ENCODE data around the gene GALNT2.

The GALNT2 gene

DNA sequence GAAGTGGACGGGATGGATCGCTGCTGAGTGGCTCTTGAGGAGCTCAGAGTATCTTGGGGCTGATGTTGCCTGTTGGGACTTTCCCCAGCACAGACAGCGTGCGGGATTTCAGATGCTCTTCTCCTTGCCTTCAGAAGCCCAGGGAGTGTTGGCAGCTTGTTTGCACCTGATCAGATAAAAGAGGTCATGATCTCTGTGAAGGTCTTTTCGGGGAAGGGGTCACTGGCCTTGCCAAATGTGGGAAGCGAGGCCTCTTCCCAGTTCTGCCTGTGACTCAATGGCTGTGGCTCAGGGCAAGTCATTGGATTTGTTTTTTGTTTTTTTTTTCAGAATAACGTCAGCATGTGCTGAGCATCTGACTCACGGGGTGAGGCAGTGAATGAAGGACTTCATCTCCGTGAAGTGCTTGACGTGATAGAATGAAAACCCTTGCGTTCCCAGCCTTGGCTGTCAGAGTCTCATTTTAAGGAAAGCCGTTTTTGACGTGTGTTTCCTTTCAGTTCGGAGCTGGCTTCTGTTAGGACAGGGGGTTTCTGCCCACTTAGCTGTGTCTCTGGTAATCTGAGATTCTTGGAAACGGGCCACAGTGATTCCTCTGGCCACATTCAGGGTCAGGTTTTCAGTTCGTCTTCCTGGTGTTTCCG is 46.7 kb downstream of the GALNT2 start:
- Histone ChIP-seq H3K4me3 (ENCODE audit: low read depth, low read length) (peak overlapping the region; percentile 34), H3K27ac (peak overlapping the region; percentile 95), H3K36me3 (replicated peaks) (no peaks in the 10 kb centered on the region), H3K27me3 (replicated peaks) (no peaks in the 10 kb centered on the region)
- in situ Hi-C loops (cut with HindIII; ENCODE audit: low pct_ligation_motif_present, low sequenced_read_pairs) = no loop called here
- peak; percentile 95 for DNase-seq
- TF ChIP-seq, protein P1, sequence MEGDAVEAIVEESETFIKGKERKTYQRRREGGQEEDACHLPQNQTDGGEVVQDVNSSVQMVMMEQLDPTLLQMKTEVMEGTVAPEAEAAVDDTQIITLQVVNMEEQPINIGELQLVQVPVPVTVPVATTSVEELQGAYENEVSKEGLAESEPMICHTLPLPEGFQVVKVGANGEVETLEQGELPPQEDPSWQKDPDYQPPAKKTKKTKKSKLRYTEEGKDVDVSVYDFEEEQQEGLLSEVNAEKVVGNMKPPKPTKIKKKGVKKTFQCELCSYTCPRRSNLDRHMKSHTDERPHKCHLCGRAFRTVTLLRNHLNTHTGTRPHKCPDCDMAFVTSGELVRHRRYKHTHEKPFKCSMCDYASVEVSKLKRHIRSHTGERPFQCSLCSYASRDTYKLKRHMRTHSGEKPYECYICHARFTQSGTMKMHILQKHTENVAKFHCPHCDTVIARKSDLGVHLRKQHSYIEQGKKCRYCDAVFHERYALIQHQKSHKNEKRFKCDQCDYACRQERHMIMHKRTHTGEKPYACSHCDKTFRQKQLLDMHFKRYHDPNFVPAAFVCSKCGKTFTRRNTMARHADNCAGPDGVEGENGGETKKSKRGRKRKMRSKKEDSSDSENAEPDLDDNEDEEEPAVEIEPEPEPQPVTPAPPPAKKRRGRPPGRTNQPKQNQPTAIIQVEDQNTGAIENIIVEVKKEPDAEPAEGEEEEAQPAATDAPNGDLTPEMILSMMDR (IDR thresholded peaks at IDR 0.05; ENCODE audit: low read depth, low read length, missing control alignments) = no peak

DNA sequence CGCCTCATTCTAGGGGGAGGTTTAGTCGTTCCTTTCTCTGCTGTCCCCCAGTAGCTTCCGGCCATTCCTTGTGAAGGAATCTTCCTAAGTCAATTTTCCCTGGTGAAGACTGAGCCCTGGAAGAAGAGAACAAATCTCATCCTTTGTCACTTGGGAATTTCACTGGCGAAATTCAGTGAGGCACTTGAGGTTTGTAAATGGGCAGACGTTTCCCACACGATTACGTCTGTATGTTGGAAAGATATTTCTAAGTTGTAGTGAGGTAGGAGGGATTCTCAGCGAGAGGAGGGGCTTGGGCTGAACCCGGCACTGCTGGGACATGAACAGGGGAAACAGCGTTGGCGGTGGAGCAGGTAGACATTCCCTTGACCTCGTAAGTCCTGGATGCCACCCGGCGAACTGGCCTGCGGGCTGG is 47.2 kb downstream of the GALNT2 start:
- Histone ChIP-seq H3K36me3 (replicated peaks) (no peaks in the 10 kb centered on the region), H3K27ac (peak overlapping the region; percentile 95), H3K4me3 (ENCODE audit: low read depth, low read length) (peak overlapping the region; percentile 34), H3K27me3 (replicated peaks) (no peaks in the 10 kb centered on the region)
- TF ChIP-seq, protein P1 (IDR thresholded peaks at IDR 0.05; ENCODE audit: low read depth, low read length, missing control alignments) = no peak
- in situ Hi-C loops (cut with HindIII; ENCODE audit: low pct_ligation_motif_present, low sequenced_read_pairs) = no loop called here
- peak; percentile 82 for DNase-seq

DNA sequence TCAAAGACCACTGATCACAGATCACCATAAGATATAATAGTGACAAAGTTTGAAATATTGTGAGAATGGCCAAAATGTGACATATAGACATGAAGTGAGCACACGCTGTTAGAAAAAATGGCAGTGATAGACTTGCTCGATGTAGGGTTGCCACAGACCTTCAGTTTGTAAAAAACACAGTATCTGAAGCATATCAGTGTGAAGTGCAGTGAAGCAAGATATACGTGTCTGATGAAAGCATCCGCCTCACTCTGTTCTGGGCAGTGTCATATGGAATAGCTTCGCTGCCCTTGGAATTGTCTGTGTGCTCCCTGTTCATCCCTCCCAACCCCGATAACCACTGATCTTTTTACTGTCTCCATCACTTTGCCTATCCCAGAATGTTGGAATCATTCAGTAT is 50.7 kb downstream of the GALNT2 start:
- Histone ChIP-seq H3K4me3 (ENCODE audit: low read depth, low read length) (no peak overlapping the region), H3K36me3 (replicated peaks) (no peaks in the 10 kb centered on the region), H3K27ac (no peak overlapping the region), H3K27me3 (replicated peaks) (no peaks in the 10 kb centered on the region)
- TF ChIP-seq, protein P1 (IDR thresholded peaks at IDR 0.05; ENCODE audit: low read depth, low read length, missing control alignments) = no peak
- no peak for DNase-seq
- in situ Hi-C loops (cut with HindIII; ENCODE audit: low pct_ligation_motif_present, low sequenced_read_pairs) = no loop called here

DNA sequence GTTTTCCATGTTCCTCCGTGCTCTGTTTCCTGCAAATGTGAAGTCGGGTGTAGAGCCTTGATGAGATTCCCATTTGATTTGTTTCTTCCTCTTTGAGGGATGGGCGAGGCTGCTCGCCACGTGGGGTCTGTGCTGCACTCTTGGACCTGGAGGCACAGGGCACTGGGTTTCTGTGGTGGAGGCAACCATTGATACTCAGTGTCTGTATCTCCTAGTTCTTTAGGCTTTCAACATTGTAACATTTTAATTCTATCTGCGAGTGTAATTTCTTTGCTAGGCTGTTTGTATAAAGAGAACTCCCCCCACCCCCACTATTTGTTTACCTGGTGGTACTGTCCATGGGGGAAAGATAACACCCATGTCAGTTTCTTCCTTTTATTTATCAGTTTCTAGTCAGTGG is 52.3 kb downstream of the GALNT2 start:
- H3K27me3 ChIP-seq (replicated peaks) = no peaks in the 10 kb centered on the region
- H3K27ac ChIP-seq = no peak overlapping the region
- no peak for DNase-seq
- H3K4me3 ChIP-seq (ENCODE audit: low read depth, low read length) = no peak overlapping the region
- in situ Hi-C loops (cut with HindIII; ENCODE audit: low pct_ligation_motif_present, low sequenced_read_pairs) = no loop called here
- TF ChIP-seq, protein P1 (IDR thresholded peaks at IDR 0.05; ENCODE audit: low read depth, low read length, missing control alignments) = no peak
- no peaks in the 10 kb centered on the region for H3K36me3 ChIP-seq (replicated peaks)

DNA sequence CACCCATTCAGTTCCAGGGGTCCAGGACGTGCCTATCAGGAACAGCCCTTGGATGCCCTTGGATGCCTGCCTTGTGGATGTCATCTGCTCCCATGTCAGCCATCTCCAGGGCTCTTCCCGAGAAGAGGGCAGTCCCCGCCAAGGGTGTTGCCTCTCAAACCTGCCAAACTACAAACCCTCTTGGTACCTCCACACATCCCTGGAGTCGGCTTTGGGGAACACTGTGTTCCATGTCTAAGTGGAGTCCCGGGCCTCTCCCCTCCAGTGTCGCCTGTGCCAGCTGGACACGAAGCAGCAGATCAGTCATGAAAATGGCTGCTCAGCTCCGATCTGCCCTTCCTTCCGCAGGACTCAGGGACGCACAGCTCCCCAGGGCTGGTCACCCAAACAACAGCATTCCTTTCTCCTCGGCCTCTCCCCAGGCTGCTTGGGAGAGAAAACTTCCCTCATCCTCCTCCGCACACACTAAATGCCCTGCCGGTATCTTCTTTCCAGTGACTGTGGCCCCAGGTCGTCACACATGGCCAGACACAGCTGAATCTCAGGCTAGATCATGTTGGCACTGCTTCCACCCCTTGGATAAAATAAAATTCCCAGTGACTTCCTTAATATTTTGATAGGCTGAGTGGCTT is 53.4 kb downstream of the GALNT2 start:
- no peaks in the 10 kb centered on the region for H3K36me3 ChIP-seq (replicated peaks)
- no peak overlapping the region for H3K27ac ChIP-seq
- H3K27me3 ChIP-seq (replicated peaks) = no peaks in the 10 kb centered on the region
- no peak for DNase-seq
- TF ChIP-seq, protein P1 (IDR thresholded peaks at IDR 0.05; ENCODE audit: low read depth, low read length, missing control alignments) = no peak
- in situ Hi-C loops (cut with HindIII; ENCODE audit: low pct_ligation_motif_present, low sequenced_read_pairs) = no loop called here
- no peak overlapping the region for H3K4me3 ChIP-seq (ENCODE audit: low read depth, low read length)
